ENCODE data around the gene FMN2.

GRCh38 chr1:240385551-240385950 lies 293.9 kb downstream of the FMN2 start:
- TF ChIP-seq EZH2 (IDR thresholded peaks at IDR 0.05; ENCODE audit: low read length, missing control alignments) (no peak), CTCF (conservative IDR thresholded peaks at IDR 0.05 in 1 of 2, IDR thresholded peaks at IDR 0.05 in 1 of 2; ENCODE audit: low read depth in 1 of 2, low read length in 2 of 2) (no peak)
